GM20000 (cell line): ENCODE results near the gene ZNF365.
"Not testable (repeated sequence)": the region's sequence is repeated elsewhere in the genome, so short reads cannot be mapped to it uniquely, and the experiment has no call there.

Experiments
- DNase-seq: peaks from one replicate; pipeline ENCODE4 v3.0.0; 2012; ENCODE audit warnings: low spot score
- TF ChIP-seq, protein P1 (sequence below): IDR thresholded peaks from 2 replicates; pipeline ENCODE4 v1.5.1; 2012; ENCODE audit warnings: mild to moderate bottlenecking, control low read depth; ENCODE audit errors: extremely low read depth, missing control alignments

Gene ZNF365

GRCh38 chr10:62354916-62355315 is 19.3 kb upstream of the ZNF365 start:
- TF ChIP-seq, protein P1, sequence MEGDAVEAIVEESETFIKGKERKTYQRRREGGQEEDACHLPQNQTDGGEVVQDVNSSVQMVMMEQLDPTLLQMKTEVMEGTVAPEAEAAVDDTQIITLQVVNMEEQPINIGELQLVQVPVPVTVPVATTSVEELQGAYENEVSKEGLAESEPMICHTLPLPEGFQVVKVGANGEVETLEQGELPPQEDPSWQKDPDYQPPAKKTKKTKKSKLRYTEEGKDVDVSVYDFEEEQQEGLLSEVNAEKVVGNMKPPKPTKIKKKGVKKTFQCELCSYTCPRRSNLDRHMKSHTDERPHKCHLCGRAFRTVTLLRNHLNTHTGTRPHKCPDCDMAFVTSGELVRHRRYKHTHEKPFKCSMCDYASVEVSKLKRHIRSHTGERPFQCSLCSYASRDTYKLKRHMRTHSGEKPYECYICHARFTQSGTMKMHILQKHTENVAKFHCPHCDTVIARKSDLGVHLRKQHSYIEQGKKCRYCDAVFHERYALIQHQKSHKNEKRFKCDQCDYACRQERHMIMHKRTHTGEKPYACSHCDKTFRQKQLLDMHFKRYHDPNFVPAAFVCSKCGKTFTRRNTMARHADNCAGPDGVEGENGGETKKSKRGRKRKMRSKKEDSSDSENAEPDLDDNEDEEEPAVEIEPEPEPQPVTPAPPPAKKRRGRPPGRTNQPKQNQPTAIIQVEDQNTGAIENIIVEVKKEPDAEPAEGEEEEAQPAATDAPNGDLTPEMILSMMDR: no peak
- no peak for DNase-seq

DNA sequence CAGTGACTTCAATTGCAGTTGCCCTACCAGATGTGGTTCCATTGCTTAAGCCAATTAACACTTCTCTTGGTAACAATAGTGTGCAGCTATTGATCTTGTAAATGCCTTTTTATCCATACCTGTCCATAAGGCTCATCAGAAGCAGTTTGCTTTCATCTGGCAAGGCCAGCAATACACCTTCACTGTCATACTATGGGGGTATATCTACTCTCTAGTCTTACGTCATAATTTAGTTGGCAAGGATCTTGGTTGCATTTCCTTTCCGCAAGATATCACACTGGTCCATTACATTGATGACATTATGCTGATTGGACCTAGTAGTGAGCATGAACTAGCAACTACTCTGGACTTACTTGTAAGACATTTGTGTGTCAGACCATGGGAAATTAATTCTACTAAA is 17.7 kb upstream of the ZNF365 start:
- DNase-seq: no peak
- TF ChIP-seq, protein P1: no peak

- not testable (repeated sequence) for DNase-seq
Measured at GRCh38 chr10:62358151-62358550, 16.0 kb upstream of the ZNF365 start.

- DNase-seq: no peak
- TF ChIP-seq, protein P1: no peak
Measured at GRCh38 chr10:62373639-62373994, 552 bp upstream of the ZNF365 start.

DNA sequence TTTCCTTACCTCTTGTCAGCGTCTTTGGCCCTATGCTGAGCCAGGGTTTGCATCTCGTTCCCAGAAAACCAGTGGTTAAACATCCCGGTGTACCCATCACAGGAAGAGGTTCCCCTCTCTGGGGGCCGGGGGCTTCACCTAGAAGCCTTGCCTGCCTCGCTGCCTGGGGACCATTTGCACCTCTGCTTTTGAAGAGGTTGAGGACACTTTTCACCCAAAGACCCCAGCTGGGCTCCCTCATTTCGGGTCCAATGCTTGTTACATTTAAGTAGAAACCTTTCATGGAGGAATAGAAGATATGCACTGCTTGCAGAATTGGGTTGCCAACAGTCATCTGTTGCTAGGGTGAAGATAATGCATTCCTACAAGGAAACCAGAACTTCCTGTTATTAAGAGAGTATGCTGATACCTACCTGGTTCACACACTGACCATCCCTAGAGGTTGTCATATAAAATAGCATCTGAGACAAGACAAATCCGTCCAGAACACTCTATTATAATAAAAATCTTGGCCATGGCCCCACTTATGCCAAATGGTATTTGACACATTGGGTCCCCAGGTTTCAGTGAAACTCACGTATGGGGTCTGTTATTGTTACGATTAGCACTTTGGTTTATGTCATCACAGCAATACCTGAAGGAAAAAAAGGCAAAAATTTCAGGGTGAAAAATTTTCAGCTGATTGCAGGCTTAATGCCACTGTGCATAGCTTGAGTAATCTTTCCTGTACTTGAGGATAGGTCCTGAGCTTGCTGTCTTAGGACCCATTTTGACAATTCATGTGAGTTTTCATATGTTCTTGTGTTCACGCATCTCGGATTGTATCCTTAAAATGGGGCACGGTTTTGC is 917 bp downstream of the ZNF365 start:
- TF ChIP-seq, protein P1: no peak
- no peak for DNase-seq

DNA sequence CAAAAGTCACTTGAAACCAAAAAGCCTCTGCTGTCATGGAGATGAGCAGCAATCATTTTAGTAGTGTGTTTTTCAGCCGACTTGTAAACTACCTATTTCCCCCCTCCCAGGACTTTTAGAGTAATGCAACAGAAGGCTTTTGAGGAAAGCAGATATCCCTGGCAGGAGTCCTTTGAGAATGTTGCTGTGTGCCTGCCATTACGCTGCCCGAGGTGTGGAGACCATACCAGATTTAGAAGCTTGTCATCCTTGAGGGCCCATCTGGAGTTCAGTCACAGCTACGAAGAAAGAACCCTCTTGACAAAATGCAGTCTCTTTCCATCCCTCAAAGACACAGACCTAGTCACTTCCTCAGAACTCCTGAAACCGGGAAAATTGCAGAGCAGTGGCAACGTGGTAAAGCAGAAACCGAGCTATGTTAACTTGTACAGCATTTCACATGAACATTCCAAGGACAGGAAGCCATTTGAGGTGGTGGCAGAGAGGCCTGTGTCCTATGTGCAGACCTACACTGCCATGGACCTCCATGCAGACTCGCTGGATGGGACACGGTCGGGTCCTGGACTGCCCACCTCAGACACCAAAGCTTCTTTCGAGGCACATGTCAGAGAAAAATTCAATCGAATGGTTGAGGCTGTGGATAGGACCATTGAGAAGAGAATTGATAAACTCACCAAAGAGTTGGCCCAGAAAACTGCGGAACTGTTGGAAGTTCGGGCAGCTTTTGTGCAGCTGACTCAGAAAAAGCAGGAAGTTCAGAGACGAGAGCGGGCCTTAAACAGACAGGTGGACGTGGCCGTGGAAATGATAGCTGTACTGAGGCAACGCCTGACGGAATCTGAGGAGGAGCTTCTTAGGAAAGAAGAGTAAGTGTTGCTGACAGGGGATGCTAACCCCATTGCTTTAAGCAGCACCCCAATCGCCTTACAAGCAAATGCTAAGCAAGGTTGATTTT is 2.2 kb downstream of the ZNF365 start:
- TF ChIP-seq, protein P1: no peak
- no peak for DNase-seq

GRCh38 chr10:62377026-62377415 is 2.9 kb downstream of the ZNF365 start:
- TF ChIP-seq, protein P1: no peak
- DNase-seq: no peak
